ENCODE data around the gene ST8SIA1.
"Not testable (repeated sequence)": the region's sequence is repeated elsewhere in the genome, so short reads cannot be mapped to it uniquely, and the experiment has no call there.

The ST8SIA1 gene
- 6.2 to 25.5 (median 22.7) reads per million in 3 experiments for total RNA-seq

DNA sequence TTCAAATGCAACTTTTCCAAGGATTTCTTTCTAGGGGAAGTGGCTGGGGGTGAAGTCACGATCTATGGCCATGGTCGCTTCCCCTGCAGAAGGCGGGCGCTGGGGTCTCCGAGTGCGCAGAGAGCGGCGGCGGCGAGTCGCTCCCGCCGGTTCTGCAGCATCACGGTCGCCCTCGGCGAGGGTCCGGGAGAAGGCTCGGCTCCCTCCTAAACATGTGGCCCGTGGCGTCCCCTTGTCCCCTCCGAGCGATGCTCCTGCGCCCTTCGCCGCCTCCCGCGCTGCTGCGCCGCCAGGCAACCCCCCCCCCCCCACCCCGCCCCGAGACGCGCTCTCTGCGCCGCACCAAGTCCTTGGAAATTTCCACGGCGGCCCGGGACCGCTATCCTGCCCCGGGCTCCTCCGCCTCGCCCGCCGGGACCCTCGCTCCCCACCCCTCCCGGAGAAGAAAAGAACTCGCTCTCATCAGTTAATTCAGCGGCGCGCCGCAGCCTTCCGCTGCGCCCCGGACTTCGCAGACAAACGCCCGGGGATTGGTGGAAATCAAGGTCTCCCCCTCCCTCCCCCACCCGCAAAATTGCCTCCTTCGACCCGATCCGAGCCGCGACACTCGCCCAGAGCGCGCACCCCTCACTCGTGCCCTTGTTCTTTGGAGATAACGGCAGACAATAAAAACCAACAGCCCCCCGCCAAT is at the start of gene ST8SIA1:
TSS of gene ST8SIA1 (minus strand) at position 298 of the 691 bp plus-strand sequence. CDS start 475 bp downstream, outside the sequence.
- peak; percentile 65 for DNase-seq

- no peak for DNase-seq
Observed at GRCh38 chr12:22380031-22380430, 45.5 kb upstream of the ST8SIA1 start.

DNA sequence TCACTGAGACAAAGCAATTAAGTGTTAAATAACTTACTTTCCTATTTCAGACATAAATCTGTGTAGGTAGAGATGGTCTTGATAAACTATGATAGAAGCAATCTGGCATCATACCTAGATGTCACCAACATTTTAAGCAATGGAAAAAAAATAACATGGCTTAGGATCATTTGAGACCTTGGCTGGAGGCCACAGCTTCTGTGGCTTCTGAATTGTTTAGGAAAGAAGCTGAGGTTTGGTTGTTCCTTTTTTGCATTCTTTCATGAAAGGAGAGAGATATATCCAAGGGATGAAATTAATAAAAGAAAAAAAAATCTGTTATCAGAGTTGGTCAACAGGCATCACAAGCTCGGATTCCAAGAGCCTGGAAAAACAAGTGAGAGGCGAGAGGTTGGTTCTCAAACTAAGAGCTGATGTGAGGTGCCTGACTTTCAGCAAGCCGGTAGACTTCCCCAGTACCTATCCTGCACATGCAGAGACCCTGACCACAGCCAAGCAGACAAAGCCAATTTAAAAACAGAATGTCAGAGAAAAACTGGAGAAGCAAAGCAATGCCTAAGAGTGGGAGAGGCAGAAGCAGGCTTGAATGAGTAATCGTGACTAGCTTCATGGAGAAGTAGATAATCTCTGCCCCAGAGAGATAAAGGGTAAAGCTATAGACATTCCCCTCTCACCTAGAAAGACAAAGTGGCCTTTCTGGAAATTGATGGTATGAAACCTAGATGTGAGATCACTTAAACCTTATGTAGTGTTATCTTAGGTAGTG is 43.4 kb upstream of the ST8SIA1 start:
- no peak for DNase-seq

GRCh38 chr12:22376596-22377150 is 42.2 kb upstream of the ST8SIA1 start:
- DNase-seq: not testable (repeated sequence)

GRCh38 chr12:22374508-22374907 is 40.0 kb upstream of the ST8SIA1 start:
- no peak for DNase-seq

GRCh38 chr12:22372277-22372837 is 37.9 kb upstream of the ST8SIA1 start:
- no peak for DNase-seq

GRCh38 chr12:22366181-22366580 is 31.7 kb upstream of the ST8SIA1 start:
- no peak for DNase-seq

- DNase-seq: no peak
Observed at GRCh38 chr12:22361785-22362184, 27.3 kb upstream of the ST8SIA1 start.

GRCh38 chr12:22360774-22361173 is 26.3 kb upstream of the ST8SIA1 start:
- DNase-seq: no peak

- DNase-seq: no peak
Observed at GRCh38 chr12:22357531-22357930, 23.0 kb upstream of the ST8SIA1 start.

DNA sequence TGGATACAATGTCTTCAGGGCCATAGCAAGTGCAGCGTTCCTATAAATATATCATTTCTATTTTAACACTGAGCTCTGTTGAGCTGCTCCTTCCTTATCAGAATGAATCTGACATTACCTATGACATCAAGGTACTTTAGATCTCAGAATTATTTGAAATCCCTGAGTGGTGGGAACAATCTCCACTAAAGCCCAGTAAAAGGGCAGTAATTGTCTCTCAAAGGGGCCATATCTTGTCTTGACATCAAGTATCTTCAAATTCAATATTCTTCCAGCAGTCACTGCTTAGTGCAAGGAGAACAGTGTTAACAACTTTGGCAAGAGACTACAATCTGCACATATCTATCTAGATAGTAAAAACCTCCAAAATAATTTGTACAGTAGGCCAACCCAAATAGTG is 21.7 kb upstream of the ST8SIA1 start:
- no peak for DNase-seq

- no peak for DNase-seq
Observed at GRCh38 chr12:22355011-22355580, 20.6 kb upstream of the ST8SIA1 start.

- DNase-seq: no peak
Observed at GRCh38 chr12:22353615-22354325, 19.3 kb upstream of the ST8SIA1 start.

GRCh38 chr12:22350886-22351285 is 16.4 kb upstream of the ST8SIA1 start:
- DNase-seq: no peak

DNA sequence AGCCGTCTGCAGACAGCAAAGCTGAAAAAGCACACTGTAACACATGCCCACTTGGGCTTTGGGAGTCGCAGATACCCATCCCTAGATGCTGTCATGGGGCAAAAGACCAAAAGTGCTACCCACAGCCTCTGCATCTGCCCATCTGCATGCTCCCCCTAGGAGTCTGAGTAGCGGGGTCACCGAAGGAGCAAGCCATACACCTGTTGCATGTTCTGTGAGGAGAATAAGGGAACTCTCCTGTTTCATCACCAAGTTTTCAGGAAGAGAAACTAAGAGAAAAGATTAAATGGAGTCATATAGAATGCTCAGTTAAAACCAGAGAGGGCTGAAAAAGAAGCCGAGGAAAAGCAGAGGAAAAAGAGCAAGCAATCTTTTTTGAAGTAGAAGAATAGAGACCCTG is 13.7 kb upstream of the ST8SIA1 start:
- no peak for DNase-seq

- no peak for DNase-seq
Observed at GRCh38 chr12:22340143-22340542, 5.6 kb upstream of the ST8SIA1 start.

DNA sequence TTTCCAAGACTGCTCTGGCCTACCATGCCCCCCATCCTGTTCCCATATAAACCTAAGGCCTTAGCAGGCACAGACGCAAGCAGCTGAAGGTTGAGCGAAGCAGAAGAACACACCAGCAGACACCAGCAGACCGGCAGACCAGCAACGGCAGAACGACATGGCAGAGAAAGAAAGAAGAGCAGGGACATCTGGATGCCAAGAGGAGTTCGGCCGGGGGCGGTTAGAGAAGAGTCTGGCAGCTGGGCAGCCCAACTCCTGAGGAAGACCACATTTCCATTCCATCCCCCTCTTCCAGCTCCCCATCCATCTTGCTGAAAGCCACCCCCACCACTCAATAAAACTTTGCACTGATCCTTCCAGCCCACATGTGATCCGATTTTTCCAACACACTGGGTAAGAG is 5.2 kb upstream of the ST8SIA1 start:
- DNase-seq: no peak

- no peak for DNase-seq
Observed at GRCh38 chr12:22335794-22336166, 1.3 kb upstream of the ST8SIA1 start.

GRCh38 chr12:22333713-22334409 is 646 bp downstream of the ST8SIA1 start:
- no peak for DNase-seq

GRCh38 chr12:22333186-22333712 is 1.3 kb downstream of the ST8SIA1 start:
- DNase-seq: no peak

- no peak for DNase-seq
Observed at GRCh38 chr12:22332202-22332601, 2.3 kb downstream of the ST8SIA1 start.

GRCh38 chr12:22329621-22330020 is 4.9 kb downstream of the ST8SIA1 start:
- no peak for DNase-seq

All from central memory CD4-positive, alpha-beta T cell (primary cell).